ENCODE results near the gene NOXA1. TPM values are rescaled to one million over a fixed set of nuclear protein-coding genes. Genes with fewer than 3 reads are reported as not detected.
"Not testable (repeated sequence)": the region's sequence is repeated elsewhere in the genome, so short reads cannot be mapped to it uniquely, and the experiment has no call there.

NOXA1 gene
- total and polyA plus RNA-seq, 4 donors = 1.4 to 14.6 (median 10.6) TPM

DNA sequence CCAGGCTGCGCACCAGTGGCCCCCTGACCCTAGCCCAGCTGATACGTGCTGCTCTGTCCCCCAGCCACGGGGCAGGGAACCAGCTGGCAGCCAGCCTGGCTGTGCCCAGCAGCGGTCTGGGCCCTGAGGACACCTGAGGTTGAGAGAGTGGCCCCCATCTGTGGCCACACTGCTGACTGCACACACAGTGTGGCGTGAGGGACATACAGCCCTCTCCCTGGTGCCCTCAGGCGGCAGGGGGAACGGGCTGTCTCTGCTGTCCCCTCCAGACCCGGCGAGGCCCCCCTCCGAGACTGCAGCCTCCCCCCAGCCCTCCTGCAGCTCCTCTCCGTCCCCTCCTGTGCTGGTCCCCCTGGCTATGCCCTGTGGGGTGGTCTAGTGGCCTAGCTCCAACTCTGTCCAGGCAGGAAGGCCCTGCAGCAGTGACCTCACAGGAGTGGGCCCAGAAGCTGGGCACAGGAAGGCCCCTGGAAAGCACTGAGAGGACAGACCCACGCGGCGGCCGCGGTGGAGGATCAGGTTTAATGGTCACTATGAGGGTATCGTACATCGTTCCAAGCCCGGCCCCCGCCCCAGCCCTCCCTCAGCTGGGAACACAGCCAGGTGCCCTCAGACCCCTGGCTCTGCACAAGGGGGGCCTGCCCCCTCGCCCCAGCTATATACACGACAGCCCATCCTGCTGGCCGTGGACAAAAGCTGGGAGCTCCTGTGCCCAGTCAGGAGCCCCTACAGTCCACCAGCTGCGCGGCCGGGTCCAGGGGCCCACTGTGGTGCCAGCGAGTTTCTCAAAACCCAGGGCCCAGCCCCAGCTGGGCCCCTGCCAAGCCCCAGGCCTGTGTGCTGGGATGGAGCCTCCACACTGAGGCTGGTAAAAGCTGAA, 24.8 kb downstream of the NOXA1 start:
- peak in 2 of 6 donors; percentile 59 to 75 for DNase-seq (ENCODE audit: low read depth in 4 of 6, low spot score in 6 of 6)
- no peak overlapping the region for H3K4me3 ChIP-seq (ENCODE audit: low read depth, low read length)
- WGBS (ENCODE audit: insufficient coverage) = 38% methylated on average over 27 of the region's 27 CpGs
- H3K27me3 ChIP-seq (ENCODE audit: control insufficient read depth, insufficient read depth, low read length) = peaks cover 3% of the 10 kb centered on the region
- peaks cover 57% of the 10 kb centered on the region for H3K36me3 ChIP-seq (ENCODE audit: control insufficient read depth, insufficient read depth, low read length)
- peak overlapping the region; percentile 57 for H3K27ac ChIP-seq (ENCODE audit: low read depth, low read length)
- peaks cover 58% of the 10 kb centered on the region for H3K4me1 ChIP-seq (ENCODE audit: control insufficient read depth, insufficient read depth, low read length)
- no peaks in the 10 kb centered on the region for H3K9me3 ChIP-seq (ENCODE audit: control insufficient read depth, insufficient read depth, low read length)

DNA sequence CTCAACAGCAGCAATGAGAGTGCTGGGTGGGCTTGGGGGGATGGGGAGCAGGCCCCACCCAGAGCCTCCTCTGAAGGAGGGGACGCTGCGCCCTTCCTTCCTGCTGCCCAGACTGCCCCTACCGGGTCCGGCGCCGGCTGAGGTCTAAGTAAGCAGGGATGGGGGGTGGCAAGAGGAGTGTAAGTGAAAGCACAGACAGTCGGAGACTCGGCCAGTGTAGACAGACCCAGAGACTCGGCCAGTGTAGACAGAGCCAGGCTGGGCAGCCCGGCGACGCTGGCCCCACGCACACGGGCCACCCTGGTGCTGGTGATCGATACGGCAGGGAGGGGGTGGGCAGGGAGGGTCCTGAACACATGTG, 25.4 kb downstream of the NOXA1 start:
- H3K27ac ChIP-seq (ENCODE audit: low read depth, low read length) = peak overlapping the region; percentile 57
- peaks cover 63% of the 10 kb centered on the region for H3K36me3 ChIP-seq (ENCODE audit: control insufficient read depth, insufficient read depth, low read length)
- DNase-seq (ENCODE audit: low read depth in 4 of 6, low spot score in 6 of 6) = no peak
- H3K4me3 ChIP-seq (ENCODE audit: low read depth, low read length) = no peak overlapping the region
- 72% methylated on average over 14 of the region's 16 CpGs for WGBS (ENCODE audit: insufficient coverage)
- no peaks in the 10 kb centered on the region for H3K27me3 ChIP-seq (ENCODE audit: control insufficient read depth, insufficient read depth, low read length)
- H3K9me3 ChIP-seq (ENCODE audit: control insufficient read depth, insufficient read depth, low read length) = no peaks in the 10 kb centered on the region
- H3K4me1 ChIP-seq (ENCODE audit: control insufficient read depth, insufficient read depth, low read length) = peaks cover 65% of the 10 kb centered on the region

DNA sequence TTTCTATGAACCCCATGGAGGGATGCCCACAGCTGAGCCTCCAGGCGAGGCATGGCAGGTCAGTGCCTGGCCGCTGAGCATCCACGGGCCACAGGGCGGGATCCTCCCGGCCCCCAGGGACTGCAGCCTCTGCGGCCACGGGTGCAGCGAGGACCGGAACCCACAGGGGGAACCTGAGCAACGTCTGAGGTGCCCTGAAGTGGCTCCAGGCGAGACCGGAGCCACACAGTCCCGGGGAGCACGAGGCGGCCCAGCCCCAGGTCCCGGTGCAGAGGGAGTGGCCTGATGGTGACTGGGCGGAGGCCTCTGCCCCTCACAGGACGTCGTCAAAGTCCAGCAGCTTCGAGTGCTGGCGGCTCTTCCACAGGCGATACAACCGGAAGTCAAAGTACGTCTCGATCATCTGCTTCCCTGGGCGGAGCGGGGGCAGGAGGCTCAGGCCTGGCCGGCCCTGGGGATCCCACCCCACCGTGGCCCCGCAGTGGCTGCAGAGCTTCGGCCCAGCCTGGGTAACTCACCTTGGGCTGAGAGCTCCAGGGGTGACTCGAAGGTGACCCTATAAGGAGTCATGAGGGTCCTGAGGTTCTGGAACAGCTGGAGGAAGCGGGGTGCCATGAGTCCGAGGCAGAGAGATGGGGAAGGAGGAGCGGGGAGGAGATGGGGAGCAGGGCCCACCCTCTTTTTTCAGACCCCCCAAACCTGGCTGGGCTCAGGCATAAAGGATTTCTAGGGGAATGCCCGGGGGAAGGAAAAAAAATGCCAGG, 26.1 kb downstream of the NOXA1 start:
- Histone ChIP-seq H3K4me1 (ENCODE audit: control insufficient read depth, insufficient read depth, low read length) (peaks cover 70% of the 10 kb centered on the region), H3K36me3 (ENCODE audit: control insufficient read depth, insufficient read depth, low read length) (peaks cover 68% of the 10 kb centered on the region), H3K9me3 (ENCODE audit: control insufficient read depth, insufficient read depth, low read length) (no peaks in the 10 kb centered on the region), H3K27ac (ENCODE audit: low read depth, low read length) (peak overlapping the region; percentile 49), H3K4me3 (ENCODE audit: low read depth, low read length) (no peak overlapping the region), H3K27me3 (ENCODE audit: control insufficient read depth, insufficient read depth, low read length) (no peaks in the 10 kb centered on the region)
- no peak for DNase-seq (ENCODE audit: low read depth in 4 of 6, low spot score in 6 of 6)
- WGBS (ENCODE audit: insufficient coverage) = 86% methylated on average over 35 of the region's 36 CpGs

GRCh38 chr9:137449931-137450538, 26.8 kb downstream of the NOXA1 start:
- no peak for DNase-seq (ENCODE audit: low read depth in 4 of 6, low spot score in 6 of 6)
- Histone ChIP-seq H3K27me3 (ENCODE audit: control insufficient read depth, insufficient read depth, low read length) (no peaks in the 10 kb centered on the region), H3K27ac (ENCODE audit: low read depth, low read length) (no peak overlapping the region), H3K9me3 (ENCODE audit: control insufficient read depth, insufficient read depth, low read length) (no peaks in the 10 kb centered on the region), H3K4me1 (ENCODE audit: control insufficient read depth, insufficient read depth, low read length) (peaks cover 77% of the 10 kb centered on the region), H3K4me3 (ENCODE audit: low read depth, low read length) (no peak overlapping the region), H3K36me3 (ENCODE audit: control insufficient read depth, insufficient read depth, low read length) (peaks cover 75% of the 10 kb centered on the region)
- WGBS (ENCODE audit: insufficient coverage) = 74% methylated on average over 9 of the region's 18 CpGs

DNA sequence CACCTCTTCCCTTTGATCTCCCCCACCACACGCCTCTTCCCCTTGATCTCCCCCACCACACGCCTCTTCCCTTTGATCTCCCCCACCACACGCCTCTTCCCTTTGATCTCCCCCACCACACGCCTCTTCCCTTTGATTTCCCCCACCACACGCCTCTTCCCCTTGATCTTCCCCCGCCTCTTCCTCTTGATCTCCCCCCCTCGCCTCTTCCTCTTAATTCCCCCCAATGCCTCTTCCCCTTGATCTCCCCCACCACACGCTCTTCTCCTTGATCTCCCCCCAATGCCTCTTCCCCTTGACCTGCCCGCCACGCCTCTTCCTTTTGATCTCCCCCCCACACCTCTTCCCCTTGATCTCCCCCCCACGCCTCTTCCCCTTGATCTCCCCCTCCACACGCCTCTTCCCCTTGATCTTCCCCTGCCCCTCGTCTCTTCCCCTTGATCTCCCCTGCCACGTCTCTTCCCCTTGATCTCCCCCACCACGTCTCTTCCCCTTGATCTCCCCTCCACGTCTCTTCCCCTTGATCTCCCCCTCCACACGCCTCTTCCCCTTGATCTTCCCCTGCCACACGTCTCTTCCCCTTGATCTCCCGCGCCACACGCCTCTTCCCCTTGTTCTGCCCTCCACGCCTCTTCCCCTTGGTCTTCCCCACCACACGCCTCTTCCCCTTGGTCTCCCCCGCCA, 27.5 kb downstream of the NOXA1 start:
- H3K27ac ChIP-seq (ENCODE audit: low read depth, low read length); H3K27me3 ChIP-seq (ENCODE audit: control insufficient read depth, insufficient read depth, low read length); H3K4me3 ChIP-seq (ENCODE audit: low read depth, low read length); DNase-seq (ENCODE audit: low read depth in 4 of 6, low spot score in 6 of 6); H3K9me3 ChIP-seq (ENCODE audit: control insufficient read depth, insufficient read depth, low read length): not testable (repeated sequence)
- peaks cover 82% of the 10 kb centered on the region for H3K36me3 ChIP-seq (ENCODE audit: control insufficient read depth, insufficient read depth, low read length)
- no CpG with 5 or more reads among the region's 24 CpGs for WGBS (ENCODE audit: insufficient coverage)
- H3K4me1 ChIP-seq (ENCODE audit: control insufficient read depth, insufficient read depth, low read length) = peaks cover 77% of the 10 kb centered on the region

GRCh38 chr9:137451264-137452005, 28.2 kb downstream of the NOXA1 start:
- H3K27me3 ChIP-seq (ENCODE audit: control insufficient read depth, insufficient read depth, low read length); H3K27ac ChIP-seq (ENCODE audit: low read depth, low read length); H3K4me3 ChIP-seq (ENCODE audit: low read depth, low read length); H3K9me3 ChIP-seq (ENCODE audit: control insufficient read depth, insufficient read depth, low read length); DNase-seq (ENCODE audit: low read depth in 4 of 6, low spot score in 6 of 6): not testable (repeated sequence)
- peaks cover 77% of the 10 kb centered on the region for H3K4me1 ChIP-seq (ENCODE audit: control insufficient read depth, insufficient read depth, low read length)
- WGBS (ENCODE audit: insufficient coverage) = 98% methylated on average over 7 of the region's 31 CpGs
- H3K36me3 ChIP-seq (ENCODE audit: control insufficient read depth, insufficient read depth, low read length) = peaks cover 89% of the 10 kb centered on the region

GRCh38 chr9:137452006-137452760, 29.0 kb downstream of the NOXA1 start:
- Histone ChIP-seq H3K27me3 (ENCODE audit: control insufficient read depth, insufficient read depth, low read length) (no peaks in the 10 kb centered on the region), H3K4me1 (ENCODE audit: control insufficient read depth, insufficient read depth, low read length) (peaks cover 77% of the 10 kb centered on the region), H3K27ac (ENCODE audit: low read depth, low read length) (no peak overlapping the region), H3K4me3 (ENCODE audit: low read depth, low read length) (no peak overlapping the region), H3K36me3 (ENCODE audit: control insufficient read depth, insufficient read depth, low read length) (peaks cover 92% of the 10 kb centered on the region), H3K9me3 (ENCODE audit: control insufficient read depth, insufficient read depth, low read length) (no peaks in the 10 kb centered on the region)
- DNase-seq (ENCODE audit: low read depth in 4 of 6, low spot score in 6 of 6) = no peak
- WGBS (ENCODE audit: insufficient coverage) = 89% methylated on average over 17 of the region's 17 CpGs

- H3K4me1 ChIP-seq (ENCODE audit: control insufficient read depth, insufficient read depth, low read length) = peaks cover 77% of the 10 kb centered on the region
- no peaks in the 10 kb centered on the region for H3K27me3 ChIP-seq (ENCODE audit: control insufficient read depth, insufficient read depth, low read length)
- no peaks in the 10 kb centered on the region for H3K9me3 ChIP-seq (ENCODE audit: control insufficient read depth, insufficient read depth, low read length)
- H3K27ac ChIP-seq (ENCODE audit: low read depth, low read length) = peak overlapping the region; percentile 2
- WGBS (ENCODE audit: insufficient coverage) = 74% methylated on average over 43 of the region's 43 CpGs
- H3K36me3 ChIP-seq (ENCODE audit: control insufficient read depth, insufficient read depth, low read length) = peaks cover 92% of the 10 kb centered on the region
- DNase-seq (ENCODE audit: low read depth in 4 of 6, low spot score in 6 of 6) = no peak
- peak overlapping the region; percentile 24 for H3K4me3 ChIP-seq (ENCODE audit: low read depth, low read length)
Measured at GRCh38 chr9:137452761-137453642, 29.8 kb downstream of the NOXA1 start.
